ENCODE results near the gene RABEP2. TPM values are rescaled to one million over a fixed set of nuclear protein-coding genes. Genes with fewer than 3 reads are reported as not detected.

Gene RABEP2
- total RNA-seq, 1 donor from 2014 or later, result 20.0 TPM

DNA sequence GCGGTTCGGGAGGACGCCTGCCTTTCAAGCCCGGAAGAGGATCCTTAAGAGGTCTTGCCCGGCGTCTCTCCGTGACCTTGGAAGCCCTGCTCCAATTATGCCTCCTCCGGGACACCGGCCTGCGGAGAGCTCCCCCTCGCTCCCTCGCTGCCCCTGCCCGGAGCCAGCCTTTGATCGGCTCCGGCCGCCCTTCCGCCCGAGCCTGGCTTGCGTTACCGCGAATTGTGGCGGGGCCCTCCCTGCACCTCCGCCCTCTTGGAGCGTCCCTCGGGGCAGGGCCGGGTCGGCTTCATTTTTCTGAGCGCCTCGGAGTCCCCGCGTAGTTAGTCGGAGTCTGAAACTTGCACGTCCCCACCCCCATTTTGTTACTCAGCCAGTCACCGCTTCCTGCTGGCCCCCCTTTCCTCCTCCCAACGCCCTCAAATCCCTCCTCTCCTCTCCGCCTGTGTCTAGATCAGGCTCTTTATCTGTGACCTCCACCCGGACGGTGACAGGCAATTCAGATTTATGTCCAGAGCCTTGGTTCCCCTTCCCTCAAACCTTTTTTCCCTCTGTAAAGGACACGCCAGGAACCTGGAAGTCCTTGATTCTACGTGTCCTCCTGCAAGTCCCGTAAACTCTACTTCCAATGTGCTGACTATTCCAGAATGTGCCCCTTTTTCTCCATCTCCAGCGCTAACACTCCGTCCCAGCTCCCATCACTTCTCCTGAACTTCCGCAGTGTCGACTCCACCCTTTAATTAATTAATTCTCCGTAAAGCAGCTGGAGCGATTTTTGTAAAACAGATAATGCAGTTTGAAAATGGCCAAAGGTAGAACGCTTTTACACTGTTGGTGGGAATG lies 569 bp upstream of the RABEP2 start:
- Mint-ChIP-seq H3K4me3 (ENCODE audit: unreplicated experiment) (peak overlapping the region; percentile 93), H3K4me1 (ENCODE audit: unreplicated experiment) (peaks cover 10% of the 10 kb centered on the region), H3K27ac (ENCODE audit: unreplicated experiment) (peak overlapping the region; percentile 96), H3K27me3 (ENCODE audit: unreplicated experiment) (no peaks in the 10 kb centered on the region), H3K9me3 (ENCODE audit: unreplicated experiment) (no peaks in the 10 kb centered on the region), H3K36me3 (ENCODE audit: unreplicated experiment) (no peaks in the 10 kb centered on the region)
- TF ChIP-seq, protein P1, sequence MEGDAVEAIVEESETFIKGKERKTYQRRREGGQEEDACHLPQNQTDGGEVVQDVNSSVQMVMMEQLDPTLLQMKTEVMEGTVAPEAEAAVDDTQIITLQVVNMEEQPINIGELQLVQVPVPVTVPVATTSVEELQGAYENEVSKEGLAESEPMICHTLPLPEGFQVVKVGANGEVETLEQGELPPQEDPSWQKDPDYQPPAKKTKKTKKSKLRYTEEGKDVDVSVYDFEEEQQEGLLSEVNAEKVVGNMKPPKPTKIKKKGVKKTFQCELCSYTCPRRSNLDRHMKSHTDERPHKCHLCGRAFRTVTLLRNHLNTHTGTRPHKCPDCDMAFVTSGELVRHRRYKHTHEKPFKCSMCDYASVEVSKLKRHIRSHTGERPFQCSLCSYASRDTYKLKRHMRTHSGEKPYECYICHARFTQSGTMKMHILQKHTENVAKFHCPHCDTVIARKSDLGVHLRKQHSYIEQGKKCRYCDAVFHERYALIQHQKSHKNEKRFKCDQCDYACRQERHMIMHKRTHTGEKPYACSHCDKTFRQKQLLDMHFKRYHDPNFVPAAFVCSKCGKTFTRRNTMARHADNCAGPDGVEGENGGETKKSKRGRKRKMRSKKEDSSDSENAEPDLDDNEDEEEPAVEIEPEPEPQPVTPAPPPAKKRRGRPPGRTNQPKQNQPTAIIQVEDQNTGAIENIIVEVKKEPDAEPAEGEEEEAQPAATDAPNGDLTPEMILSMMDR (IDR thresholded peaks at IDR 0.05), result no peak
- DNase-seq (ENCODE audit: extremely low spot score, unreplicated experiment), result no peak

DNA sequence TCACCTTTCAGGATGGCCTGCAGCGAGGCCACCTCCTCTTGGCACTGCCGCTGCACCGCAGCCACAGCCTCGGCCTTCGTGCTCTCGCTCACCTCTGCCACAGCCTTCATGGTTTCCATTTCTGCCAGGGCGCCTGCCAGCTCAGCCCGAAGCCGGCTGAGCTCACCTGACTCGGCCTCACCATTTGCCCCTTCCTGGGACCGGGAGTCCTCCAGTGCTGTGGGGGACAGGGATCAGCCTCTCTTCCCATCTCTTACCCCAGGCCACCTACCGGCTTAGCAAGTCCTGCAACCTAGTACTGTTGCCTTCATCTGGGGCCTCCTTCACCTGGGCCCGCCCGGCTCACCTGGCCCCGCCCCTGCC lies 658 bp downstream of the RABEP2 start:
- Mint-ChIP-seq H3K9me3 (ENCODE audit: unreplicated experiment) (no peaks in the 10 kb centered on the region), H3K27ac (ENCODE audit: unreplicated experiment) (no peak overlapping the region), H3K36me3 (ENCODE audit: unreplicated experiment) (no peaks in the 10 kb centered on the region), H3K4me1 (ENCODE audit: unreplicated experiment) (peaks cover 10% of the 10 kb centered on the region), H3K27me3 (ENCODE audit: unreplicated experiment) (no peaks in the 10 kb centered on the region), H3K4me3 (ENCODE audit: unreplicated experiment) (peak overlapping the region; percentile 93)
- DNase-seq (ENCODE audit: extremely low spot score, unreplicated experiment), result no peak
- TF ChIP-seq, protein P1 (IDR thresholded peaks at IDR 0.05), result no peak

DNA sequence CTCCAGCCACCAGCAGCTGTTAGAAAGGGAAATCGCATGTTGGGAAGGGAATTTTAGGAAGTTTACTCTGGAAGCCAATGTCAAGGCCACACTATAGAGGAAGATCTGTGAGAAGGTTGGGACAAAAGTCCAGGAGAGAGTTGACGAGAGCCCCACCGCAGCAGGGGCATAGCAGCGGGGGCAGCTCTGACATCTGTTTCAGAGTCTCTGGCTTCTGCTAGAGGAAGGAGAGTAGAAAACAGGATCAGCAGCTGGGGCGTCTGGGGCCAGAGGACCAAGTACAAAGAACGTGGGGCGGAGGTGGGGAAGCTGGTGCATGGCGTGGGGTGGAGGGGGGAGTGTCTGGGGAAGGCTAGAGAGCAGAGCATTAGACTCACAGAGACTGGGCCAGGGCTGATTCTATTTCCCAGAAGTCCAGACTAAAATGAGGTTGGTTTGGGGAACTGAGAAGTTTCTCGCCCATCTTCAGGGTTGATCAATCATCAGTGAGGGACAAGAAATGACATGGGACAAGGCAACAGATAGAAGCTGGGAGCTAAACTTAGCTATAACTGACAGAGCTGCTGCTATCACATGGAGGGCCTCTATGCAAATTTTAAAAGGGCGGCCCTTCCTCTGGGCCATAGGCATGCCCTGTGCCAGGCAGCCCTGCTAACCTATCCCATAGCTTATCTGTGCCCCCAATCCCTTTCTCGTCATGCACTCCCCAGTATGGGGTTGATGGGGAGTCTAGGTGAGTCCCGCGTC lies 1.2 kb downstream of the RABEP2 start:
- Mint-ChIP-seq H3K27ac (ENCODE audit: unreplicated experiment) (peak overlapping the region; percentile 16), H3K27me3 (ENCODE audit: unreplicated experiment) (no peaks in the 10 kb centered on the region), H3K9me3 (ENCODE audit: unreplicated experiment) (no peaks in the 10 kb centered on the region), H3K36me3 (ENCODE audit: unreplicated experiment) (no peaks in the 10 kb centered on the region), H3K4me1 (ENCODE audit: unreplicated experiment) (peaks cover 10% of the 10 kb centered on the region), H3K4me3 (ENCODE audit: unreplicated experiment) (peak overlapping the region; percentile 93)
- TF ChIP-seq, protein P1 (IDR thresholded peaks at IDR 0.05), result no peak
- no peak for DNase-seq (ENCODE audit: extremely low spot score, unreplicated experiment)

DNA sequence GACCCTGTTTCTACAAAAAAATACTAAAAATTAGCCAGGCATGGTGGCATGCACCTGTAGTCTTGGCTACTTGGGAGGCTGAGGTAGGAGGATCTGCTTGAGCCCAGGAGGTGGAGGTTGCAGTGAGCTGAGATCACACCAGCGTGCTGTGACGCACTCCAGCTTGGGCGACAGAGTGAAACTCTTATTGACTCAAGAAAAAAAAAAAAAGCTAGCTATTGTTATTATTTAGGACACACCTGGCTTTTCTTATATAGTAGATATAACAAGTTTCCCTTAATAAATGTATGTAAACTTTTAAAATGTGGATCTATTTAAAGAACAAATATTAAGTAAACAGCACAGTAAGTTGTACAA lies 1.8 kb downstream of the RABEP2 start:
- Mint-ChIP-seq H3K27me3 (ENCODE audit: unreplicated experiment) (no peaks in the 10 kb centered on the region), H3K36me3 (ENCODE audit: unreplicated experiment) (no peaks in the 10 kb centered on the region), H3K9me3 (ENCODE audit: unreplicated experiment) (no peaks in the 10 kb centered on the region), H3K27ac (ENCODE audit: unreplicated experiment) (peak overlapping the region; percentile 16), H3K4me3 (ENCODE audit: unreplicated experiment) (peak overlapping the region; percentile 46), H3K4me1 (ENCODE audit: unreplicated experiment) (peaks cover 10% of the 10 kb centered on the region)
- DNase-seq (ENCODE audit: extremely low spot score, unreplicated experiment), result no peak
- TF ChIP-seq, protein P1 (IDR thresholded peaks at IDR 0.05), result no peak

DNA sequence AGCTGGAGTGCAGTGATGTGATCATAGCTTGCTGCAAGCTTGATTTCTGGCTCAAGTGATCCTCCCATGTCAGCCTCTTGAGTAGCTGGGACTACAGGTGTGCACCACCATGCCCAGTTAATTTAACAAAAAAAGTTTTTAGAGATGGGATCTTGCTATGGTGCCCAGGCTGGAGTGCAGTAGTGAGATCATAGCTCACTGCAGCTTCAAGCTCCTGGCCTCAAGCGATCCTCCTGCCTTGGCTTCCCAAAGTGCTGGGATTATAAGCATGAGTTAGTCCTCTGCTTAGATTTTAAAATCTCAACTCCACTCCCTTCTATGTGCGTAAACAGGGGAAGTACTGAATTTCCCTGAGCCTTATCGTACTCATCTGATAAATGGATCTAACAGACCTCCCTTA lies 6.3 kb downstream of the RABEP2 start:
- H3K4me1 Mint-ChIP-seq (ENCODE audit: unreplicated experiment), result no peaks in the 10 kb centered on the region
- no peaks in the 10 kb centered on the region for H3K9me3 Mint-ChIP-seq (ENCODE audit: unreplicated experiment)
- TF ChIP-seq, protein P1 (IDR thresholded peaks at IDR 0.05), result no peak
- no peak overlapping the region for H3K4me3 Mint-ChIP-seq (ENCODE audit: unreplicated experiment)
- DNase-seq (ENCODE audit: extremely low spot score, unreplicated experiment), result no peak
- no peak overlapping the region for H3K27ac Mint-ChIP-seq (ENCODE audit: unreplicated experiment)
- H3K36me3 Mint-ChIP-seq (ENCODE audit: unreplicated experiment), result peaks cover 13% of the 10 kb centered on the region
- no peaks in the 10 kb centered on the region for H3K27me3 Mint-ChIP-seq (ENCODE audit: unreplicated experiment)

Data from osteocyte (in vitro differentiated cells).